HepG2 (cell line): ENCODE data around the gene CAPN8. TPM values are rescaled to one million over a fixed set of nuclear protein-coding genes. Genes with fewer than 3 reads are reported as not detected.

Experiments
- BCL6 ChIP-seq: IDR thresholded peaks from 2 replicates; pipeline ENCODE4 v1.6.1; 2016; ENCODE audit warnings: missing genetic modification reagents, missing compliant biosample characterization
- PPARG ChIP-seq: conservative IDR thresholded peaks from 2 replicates; pipeline ENCODE4 v1.6.1; 2016; ENCODE audit warnings: missing biosample characterization, missing genetic modification reagents
- RFX5 ChIP-seq: IDR thresholded peaks from 2 replicates; pipeline ENCODE4 v1.6.1; 2011; ENCODE audit warnings: low read depth, low read length, improper control_type of control experiment
- SRSF4 ChIP-seq: fragments of 200-400 bp; formaldehyde crosslinking; IDR thresholded peaks from one replicate; pipeline ENCODE4 v1.6.1; 2018; ENCODE audit warnings: mild to moderate bottlenecking, low read depth, low read length, moderate library complexity; ENCODE audit not compliant: poor library complexity, severe bottlenecking
- TEAD3 ChIP-seq: optimal IDR thresholded peaks from 2 replicates; pipeline ENCODE3; 2016; ENCODE audit warnings: borderline replicate concordance
- XBP1 ChIP-seq: sonication (generic); formaldehyde crosslinking; IDR thresholded peaks from 2 replicates; pipeline ENCODE4 v1.5.0; 2020; ENCODE audit warnings: missing genetic modification reagents
- YY1 ChIP-seq: IDR thresholded peaks from 2 replicates; pipeline ENCODE4 v1.6.1; 2011; ENCODE audit warnings: low read length, low read depth, moderate library complexity, mild to moderate bottlenecking; ENCODE audit not compliant: insufficient read depth, insufficient replicate concordance
- ZMAT3 ChIP-seq: sonication (generic); formaldehyde crosslinking; conservative IDR thresholded peaks from 2 replicates; pipeline ENCODE4 v1.7.0; 2021; ENCODE audit warnings: missing genetic modification reagents
- ZNF333 ChIP-seq: sonication (generic); formaldehyde crosslinking; IDR thresholded peaks from 2 replicates; pipeline ENCODE4 v1.4.0; 2020; ENCODE audit warnings: mild to moderate bottlenecking, missing genetic modification reagents, borderline replicate concordance
- ZNF501 ChIP-seq: sonication (generic); formaldehyde crosslinking; IDR thresholded peaks from 2 replicates; pipeline ENCODE4 v1.5.1; 2020; ENCODE audit warnings: mild to moderate bottlenecking, moderate library complexity, missing genetic modification reagents
- ZNF614 ChIP-seq: IDR thresholded peaks from 2 replicates; pipeline ENCODE4 v1.6.1; 2018; ENCODE audit warnings: missing biosample characterization, missing genetic modification reagents, inconsistent platforms, borderline replicate concordance
- ZNF788 ChIP-seq: sonication (generic); formaldehyde crosslinking; IDR thresholded peaks from 2 replicates; pipeline ENCODE4 v1.5.0; 2020; ENCODE audit warnings: mild to moderate bottlenecking, missing genetic modification reagents, borderline replicate concordance
- ZNF891 ChIP-seq: sonication (generic); formaldehyde crosslinking; IDR thresholded peaks from 2 replicates; pipeline ENCODE4 v1.5.0; 2020; ENCODE audit warnings: mild to moderate bottlenecking, missing genetic modification reagents
- ZSCAN9 ChIP-seq: IDR thresholded peaks from 2 replicates; pipeline ENCODE4 v1.6.1; 2016; ENCODE audit warnings: borderline replicate concordance
- polyA plus RNA-seq, 8 experiments: library from polyadenylated mRNA; depleted of rRNA in 3 of 8; stranded (reverse) in 7 of 8; unstranded in 1 of 8; fragments of >200 nt; fragmentation: Illumina TruSeq in 4 of 8; extraction: Trizol in 4 of 8; gene quantifications; 2 replicates each; pipeline versions ENCODE4 v1.2.1 to v1.2.3, GENCODE V29; 2011 to 2016; ENCODE audit warnings: low read depth in 4 of 8, missing spikeins in 1 of 8, mixed read lengths in 1 of 8; ENCODE audit not compliant: insufficient read depth in 1 of 8
- total RNA-seq, 5 experiments: library from RNA; depleted of rRNA; stranded (reverse); fragments of >200 nt; fragmentation: Illumina TruSeq; extraction: Trizol; gene quantifications; 2 replicates each; pipeline ENCODE4 v1.2.3, GENCODE V29; 2016; ENCODE audit warnings: low read depth in 1 of 5
- TF ChIP-seq, protein P1 (sequence below): sonication (generic); formaldehyde crosslinking; IDR thresholded peaks from 2 replicates; pipeline ENCODE4 v1.9.0; 2021; ENCODE audit warnings: missing genetic modification reagents, borderline replicate concordance
- TF ChIP-seq, protein P2 (sequence below): sonication (generic); formaldehyde crosslinking; IDR thresholded peaks from 2 replicates; pipeline ENCODE4 v1.5.0; 2020; ENCODE audit warnings: mild to moderate bottlenecking, missing genetic modification reagents, borderline replicate concordance
- TF ChIP-seq, protein P3 (sequence below), 2 experiments: sonication (generic) in 1 of 2; formaldehyde crosslinking in 1 of 2; IDR thresholded peaks; 2 replicates each; pipeline versions ENCODE4 v1.6.1 to v1.9.0; 2014 to 2022; ENCODE audit warnings: antibody characterized with exemption in 1 of 2, borderline replicate concordance in 1 of 2, inconsistent platforms in 1 of 2, low read depth in 1 of 2, missing genetic modification reagents in 1 of 2
- TF ChIP-seq, protein P4 (sequence below): sonication (generic); formaldehyde crosslinking; IDR thresholded peaks from 2 replicates; pipeline ENCODE4 v1.8.0; 2022; ENCODE audit warnings: missing genetic modification reagents, mild to moderate bottlenecking, inconsistent platforms, borderline replicate concordance

The CAPN8 gene
- total and polyA plus RNA-seq, 2 of the 13 experiments (the other 11 are each of a cell fraction or from before 2014, with no cell fraction given), result 0.20 to 0.25 TPM

DNA sequence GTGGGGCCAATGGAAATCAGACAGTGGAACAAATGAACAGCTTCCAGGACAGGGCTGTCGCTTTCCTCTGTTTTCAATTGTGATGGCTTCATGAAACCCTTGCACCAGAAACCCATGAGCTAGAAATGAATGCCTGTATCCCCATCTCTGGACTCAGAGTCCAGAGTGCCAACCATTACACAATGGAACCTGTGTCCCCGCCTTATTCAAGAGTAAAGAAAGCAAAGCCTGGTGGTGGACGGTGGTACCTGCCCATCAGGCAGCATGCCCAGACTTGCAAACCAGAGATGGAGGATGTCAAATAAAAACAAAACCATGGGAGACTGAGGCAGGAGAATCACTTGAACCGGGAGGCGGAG is 42.5 kb upstream of the CAPN8 start (continued):
- TF ChIP-seq, protein P1, sequence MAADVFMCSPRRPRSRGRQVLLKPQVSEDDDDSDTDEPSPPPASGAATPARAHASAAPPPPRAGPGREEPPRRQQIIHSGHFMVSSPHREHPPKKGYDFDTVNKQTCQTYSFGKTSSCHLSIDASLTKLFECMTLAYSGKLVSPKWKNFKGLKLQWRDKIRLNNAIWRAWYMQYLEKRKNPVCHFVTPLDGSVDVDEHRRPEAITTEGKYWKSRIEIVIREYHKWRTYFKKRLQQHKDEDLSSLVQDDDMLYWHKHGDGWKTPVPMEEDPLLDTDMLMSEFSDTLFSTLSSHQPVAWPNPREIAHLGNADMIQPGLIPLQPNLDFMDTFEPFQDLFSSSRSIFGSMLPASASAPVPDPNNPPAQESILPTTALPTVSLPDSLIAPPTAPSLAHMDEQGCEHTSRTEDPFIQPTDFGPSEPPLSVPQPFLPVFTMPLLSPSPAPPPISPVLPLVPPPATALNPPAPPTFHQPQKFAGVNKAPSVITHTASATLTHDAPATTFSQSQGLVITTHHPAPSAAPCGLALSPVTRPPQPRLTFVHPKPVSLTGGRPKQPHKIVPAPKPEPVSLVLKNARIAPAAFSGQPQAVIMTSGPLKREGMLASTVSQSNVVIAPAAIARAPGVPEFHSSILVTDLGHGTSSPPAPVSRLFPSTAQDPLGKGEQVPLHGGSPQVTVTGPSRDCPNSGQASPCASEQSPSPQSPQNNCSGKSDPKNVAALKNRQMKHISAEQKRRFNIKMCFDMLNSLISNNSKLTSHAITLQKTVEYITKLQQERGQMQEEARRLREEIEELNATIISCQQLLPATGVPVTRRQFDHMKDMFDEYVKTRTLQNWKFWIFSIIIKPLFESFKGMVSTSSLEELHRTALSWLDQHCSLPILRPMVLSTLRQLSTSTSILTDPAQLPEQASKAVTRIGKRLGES (CRISPR knock-in tag), result no peak
- no peak for TF ChIP-seq ZNF614 (CRISPR knock-in tag)
- TF ChIP-seq ZNF501 (CRISPR knock-in tag), result no peak
- TF ChIP-seq ZMAT3 (CRISPR knock-in tag), result no peak
- TF ChIP-seq ZNF891 (CRISPR knock-in tag), result no peak
- peak; percentile 64 for TF ChIP-seq BCL6 (CRISPR knock-in tag)
- TF ChIP-seq, protein P2, sequence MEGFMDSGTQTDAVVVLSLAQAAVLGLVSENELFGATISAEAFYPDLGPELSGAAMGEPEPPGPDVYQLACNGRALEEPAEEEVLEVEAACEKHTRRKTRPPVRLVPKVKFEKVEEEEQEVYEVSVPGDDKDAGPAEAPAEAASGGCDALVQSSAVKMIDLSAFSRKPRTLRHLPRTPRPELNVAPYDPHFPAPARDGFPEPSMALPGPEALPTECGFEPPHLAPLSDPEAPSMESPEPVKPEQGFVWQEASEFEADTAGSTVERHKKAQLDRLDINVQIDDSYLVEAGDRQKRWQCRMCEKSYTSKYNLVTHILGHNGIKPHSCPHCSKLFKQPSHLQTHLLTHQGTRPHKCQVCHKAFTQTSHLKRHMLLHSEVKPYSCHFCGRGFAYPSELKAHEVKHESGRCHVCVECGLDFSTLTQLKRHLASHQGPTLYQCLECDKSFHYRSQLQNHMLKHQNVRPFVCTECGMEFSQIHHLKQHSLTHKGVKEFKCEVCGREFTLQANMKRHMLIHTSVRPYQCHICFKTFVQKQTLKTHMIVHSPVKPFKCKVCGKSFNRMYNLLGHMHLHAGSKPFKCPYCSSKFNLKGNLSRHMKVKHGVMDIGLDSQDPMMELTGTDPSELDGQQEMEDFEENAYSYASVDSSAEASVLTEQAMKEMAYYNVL (CRISPR knock-in tag), result peak; percentile 38; the same call in 1 of the 2 replicates
- TF ChIP-seq ZNF333 (CRISPR knock-in tag), result no peak
- TF ChIP-seq, protein P3, sequence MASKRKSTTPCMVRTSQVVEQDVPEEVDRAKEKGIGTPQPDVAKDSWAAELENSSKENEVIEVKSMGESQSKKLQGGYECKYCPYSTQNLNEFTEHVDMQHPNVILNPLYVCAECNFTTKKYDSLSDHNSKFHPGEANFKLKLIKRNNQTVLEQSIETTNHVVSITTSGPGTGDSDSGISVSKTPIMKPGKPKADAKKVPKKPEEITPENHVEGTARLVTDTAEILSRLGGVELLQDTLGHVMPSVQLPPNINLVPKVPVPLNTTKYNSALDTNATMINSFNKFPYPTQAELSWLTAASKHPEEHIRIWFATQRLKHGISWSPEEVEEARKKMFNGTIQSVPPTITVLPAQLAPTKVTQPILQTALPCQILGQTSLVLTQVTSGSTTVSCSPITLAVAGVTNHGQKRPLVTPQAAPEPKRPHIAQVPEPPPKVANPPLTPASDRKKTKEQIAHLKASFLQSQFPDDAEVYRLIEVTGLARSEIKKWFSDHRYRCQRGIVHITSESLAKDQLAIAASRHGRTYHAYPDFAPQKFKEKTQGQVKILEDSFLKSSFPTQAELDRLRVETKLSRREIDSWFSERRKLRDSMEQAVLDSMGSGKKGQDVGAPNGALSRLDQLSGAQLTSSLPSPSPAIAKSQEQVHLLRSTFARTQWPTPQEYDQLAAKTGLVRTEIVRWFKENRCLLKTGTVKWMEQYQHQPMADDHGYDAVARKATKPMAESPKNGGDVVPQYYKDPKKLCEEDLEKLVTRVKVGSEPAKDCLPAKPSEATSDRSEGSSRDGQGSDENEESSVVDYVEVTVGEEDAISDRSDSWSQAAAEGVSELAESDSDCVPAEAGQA (IDR thresholded peaks at IDR 0.05; ENCODE audit: low read depth), result no peak
- TF ChIP-seq, protein P3 (CRISPR knock-in tag; IDR thresholded peaks at IDR 0.05; ENCODE audit: borderline replicate concordance), result no peak
- TF ChIP-seq SRSF4, result no peak
- no peak; the same call in 1 of the 2 replicates for TF ChIP-seq ZNF788 (CRISPR knock-in tag)
- no peak for TF ChIP-seq ZSCAN9 (CRISPR knock-in tag)
- peak; percentile 57 for TF ChIP-seq TEAD3 (CRISPR knock-in tag)
- TF ChIP-seq PPARG, result 0 out of 2 replicates have a peak, but pooled peaks have one; percentile 44
- no peak for TF ChIP-seq RFX5
- TF ChIP-seq YY1, result no peak
- TF ChIP-seq, protein P4, sequence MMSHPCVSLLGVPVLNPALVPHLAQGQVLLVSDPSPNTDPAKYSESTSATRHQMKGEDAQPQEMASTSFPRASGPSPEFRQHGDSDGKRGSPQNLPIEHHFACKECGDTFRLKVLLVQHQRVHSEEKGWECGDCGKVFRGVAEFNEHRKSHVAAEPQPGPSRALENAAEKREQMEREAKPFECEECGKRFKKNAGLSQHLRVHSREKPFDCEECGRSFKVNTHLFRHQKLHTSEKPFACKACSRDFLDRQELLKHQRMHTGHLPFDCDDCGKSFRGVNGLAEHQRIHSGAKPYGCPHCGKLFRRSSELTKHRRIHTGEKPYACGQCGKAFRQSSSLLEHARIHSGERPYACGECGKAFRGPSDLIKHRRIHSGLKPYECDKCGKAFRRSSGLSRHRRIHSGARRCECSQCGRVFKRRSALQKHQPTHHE (CRISPR knock-in tag), result no peak
- TF ChIP-seq XBP1 (CRISPR knock-in tag), result no peak
